GM12891 (cell line): ENCODE measurements around the gene AP4M1.

ENCODE experiments used
- DNase-seq: peaks from one replicate; pipeline ENCODE4 v3.0.0; 2011; ENCODE audit warnings: low spot score; ENCODE audit not compliant: insufficient read length
- FAIRE-seq: peaks from 2 replicates; lab custom pipeline; 2011; peaks lifted over from hg19 to GRCh38; lab: Jason Lieb, UNC
- PAX5 ChIP-seq: IDR thresholded peaks from 2 replicates; pipeline ENCODE4 v1.6.1; 2011; ENCODE audit warnings: low read length, moderate library complexity, mild to moderate bottlenecking; ENCODE audit not compliant: insufficient read depth, severe bottlenecking
- POLR2A ChIP-seq: IDR thresholded peaks from 2 replicates; pipeline ENCODE4 v1.6.1; 2011; ENCODE audit warnings: low read depth, low read length, control low read depth
- POLR2AphosphoS5 ChIP-seq: IDR thresholded peaks from 2 replicates; pipeline ENCODE4 v1.6.1; 2011; ENCODE audit warnings: low read depth, low read length, control low read depth
- POU2F2 ChIP-seq: IDR thresholded peaks from 2 replicates; pipeline ENCODE4 v1.6.1; 2011; ENCODE audit warnings: low read depth, mild to moderate bottlenecking, control low read depth, low read length, moderate library complexity
- SPI1 ChIP-seq: IDR thresholded peaks from 2 replicates; pipeline ENCODE4 v1.6.1; 2011; ENCODE audit warnings: low read depth, low read length, control low read depth
- TAF1 ChIP-seq: IDR thresholded peaks from 2 replicates; pipeline ENCODE4 v1.6.1; 2011; ENCODE audit warnings: low read depth, low read length, control low read depth

AP4M1 gene

DNA sequence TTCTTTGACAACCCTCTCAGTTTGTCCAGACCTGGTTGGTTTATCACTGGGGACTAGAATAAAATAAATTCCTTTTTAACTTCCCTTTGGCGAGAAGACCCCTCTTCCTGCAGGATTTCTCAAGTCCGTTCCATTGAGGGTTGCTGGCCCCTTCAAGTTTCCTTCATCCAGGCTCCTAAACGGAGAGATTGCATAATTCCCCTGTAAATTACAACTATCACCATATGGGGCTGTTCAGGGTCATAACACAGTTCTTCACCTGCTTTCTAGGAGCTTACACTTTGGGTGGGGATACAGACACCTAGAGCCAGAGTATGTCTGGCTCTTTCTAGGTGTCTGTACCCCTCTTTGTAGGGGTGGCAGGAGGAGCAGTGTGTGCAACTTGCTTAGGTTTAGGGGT is 15.9 kb upstream of the AP4M1 start:
- DNase-seq (no peak), FAIRE-seq (no peak)
- TF ChIP-seq SPI1 (no peak), PAX5 (no peak), POU2F2 (no peak), TAF1 (no peak), POLR2A (no peak), POLR2AphosphoS5 (no peak)

DNA sequence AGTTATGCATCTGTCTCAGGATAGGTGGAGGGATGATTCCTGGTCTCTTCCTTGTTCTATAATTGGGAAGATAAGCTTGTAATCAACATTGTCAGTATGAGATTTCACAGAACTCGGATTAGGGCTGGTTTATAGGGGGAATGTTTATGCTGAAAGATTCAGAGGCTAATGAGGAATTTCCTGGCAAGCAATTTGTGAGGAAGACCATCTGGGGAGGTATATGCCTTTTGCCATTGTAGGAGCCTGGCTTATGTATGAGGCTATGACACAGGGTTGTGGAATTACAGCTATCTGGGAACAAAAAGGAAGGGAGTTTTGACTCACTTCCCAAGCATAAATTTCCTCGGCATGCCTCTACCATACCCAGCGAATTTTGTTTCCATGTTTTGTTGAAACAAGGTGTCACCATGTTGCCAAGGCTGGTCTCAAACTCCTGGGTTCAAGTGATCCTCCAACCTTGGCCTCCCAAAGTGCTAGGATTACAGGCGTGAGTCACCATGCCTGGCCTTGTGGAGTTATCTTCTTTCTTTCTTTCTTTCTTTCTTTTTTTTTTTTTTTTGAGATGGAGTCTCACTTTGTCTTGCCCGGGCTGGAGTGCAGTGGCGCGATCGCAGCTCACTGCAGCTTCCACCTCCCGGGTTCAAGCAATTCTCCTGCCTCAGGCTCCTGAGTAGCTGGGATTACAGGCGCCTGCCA is 14.2 kb upstream of the AP4M1 start:
- DNase-seq (no peak), FAIRE-seq (no peak)
- no peak for TF ChIP-seq SPI1
- no peak for TF ChIP-seq POLR2AphosphoS5
- no peak for TF ChIP-seq POU2F2
- no peak for TF ChIP-seq POLR2A
- no peak for TF ChIP-seq PAX5
- no peak for TF ChIP-seq TAF1

DNA sequence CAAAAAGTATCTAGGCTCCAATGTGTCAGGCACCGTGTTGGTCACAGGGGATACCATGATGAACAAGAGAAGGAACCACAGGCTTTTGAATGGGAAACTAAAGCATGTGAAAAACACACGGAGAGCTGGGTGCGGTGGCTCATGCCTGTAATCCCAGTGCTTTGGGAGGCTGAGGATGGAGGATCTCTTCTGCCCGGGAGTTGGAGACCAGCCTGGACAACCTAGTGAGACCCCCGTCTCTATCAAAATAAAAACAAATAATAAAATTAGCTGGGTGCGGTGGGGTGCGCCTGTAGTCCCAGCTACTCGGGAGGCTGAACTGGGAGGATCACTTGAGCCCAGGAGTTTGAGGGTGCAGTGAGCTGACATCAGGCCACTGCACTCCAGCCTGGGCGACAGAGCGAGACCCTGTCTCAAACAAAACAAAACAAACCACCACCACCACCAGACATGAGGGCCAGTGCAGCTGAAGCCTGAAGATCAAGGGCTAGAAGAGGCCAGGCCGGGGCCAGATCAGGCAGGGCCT is 13.3 kb upstream of the AP4M1 start:
- peak; percentile 23 for FAIRE-seq

DNA sequence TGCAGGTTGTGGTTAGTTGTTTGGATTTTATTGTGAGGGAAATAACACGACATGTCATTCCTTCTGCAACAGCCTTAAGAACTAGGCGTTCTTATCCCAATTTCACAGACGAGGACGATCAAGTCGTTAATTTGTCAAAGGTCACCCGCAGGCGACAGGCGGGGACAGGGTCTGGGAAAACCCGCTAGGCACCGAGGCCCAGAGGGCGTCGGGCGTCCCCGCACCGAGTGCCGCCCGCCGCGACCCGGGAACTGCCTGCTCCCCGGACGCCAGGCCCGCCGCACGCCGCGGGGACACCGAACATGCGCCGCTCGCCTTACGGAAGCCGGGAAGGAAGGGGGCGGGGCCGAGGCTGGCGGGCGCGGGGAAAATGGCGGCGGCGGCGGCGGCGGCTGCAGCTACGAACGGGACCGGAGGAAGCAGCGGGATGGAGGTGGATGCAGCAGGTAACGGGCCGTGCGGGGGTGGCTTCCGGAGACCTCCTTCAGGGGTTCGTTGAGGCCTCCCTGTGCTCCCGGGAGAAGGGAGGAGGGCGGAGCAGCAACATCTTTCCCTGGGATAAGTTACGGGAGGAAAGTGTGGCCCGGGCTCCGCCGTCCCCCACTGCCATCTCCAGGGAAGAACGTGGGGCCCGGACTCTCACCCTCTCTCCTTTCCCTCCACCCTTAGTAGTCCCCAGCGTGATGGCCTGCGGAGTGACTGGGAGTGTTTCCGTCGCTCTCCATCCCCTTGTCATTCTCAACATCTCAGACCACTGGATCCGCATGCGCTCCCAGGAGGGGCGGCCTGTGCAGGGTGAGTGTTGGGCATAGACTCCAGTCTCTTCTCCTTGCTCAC is 12.6 kb upstream of the AP4M1 start, which contains the start of gene COPS6:
Gene COPS6 (plus strand): TSS at position 349 of the 837 bp plus-strand sequence. CDS start 22 bp downstream, at position 371.
- TF ChIP-seq SPI1 (no peak), POU2F2 (no peak), POLR2AphosphoS5 (peak; percentile 54; the same call in 1 of the 2 replicates), PAX5 (peak; percentile 1), TAF1 (peak; percentile 61), POLR2A (peak; percentile 75)
- FAIRE-seq = peak; percentile 84
- DNase-seq = peak; percentile 86

More for the DNA sequence above, 13.3 kb upstream of the AP4M1 start:
- no peak for DNase-seq
- TF ChIP-seq PAX5 (no peak), TAF1 (no peak), POU2F2 (no peak), POLR2AphosphoS5 (no peak), SPI1 (no peak), POLR2A (no peak)

DNA sequence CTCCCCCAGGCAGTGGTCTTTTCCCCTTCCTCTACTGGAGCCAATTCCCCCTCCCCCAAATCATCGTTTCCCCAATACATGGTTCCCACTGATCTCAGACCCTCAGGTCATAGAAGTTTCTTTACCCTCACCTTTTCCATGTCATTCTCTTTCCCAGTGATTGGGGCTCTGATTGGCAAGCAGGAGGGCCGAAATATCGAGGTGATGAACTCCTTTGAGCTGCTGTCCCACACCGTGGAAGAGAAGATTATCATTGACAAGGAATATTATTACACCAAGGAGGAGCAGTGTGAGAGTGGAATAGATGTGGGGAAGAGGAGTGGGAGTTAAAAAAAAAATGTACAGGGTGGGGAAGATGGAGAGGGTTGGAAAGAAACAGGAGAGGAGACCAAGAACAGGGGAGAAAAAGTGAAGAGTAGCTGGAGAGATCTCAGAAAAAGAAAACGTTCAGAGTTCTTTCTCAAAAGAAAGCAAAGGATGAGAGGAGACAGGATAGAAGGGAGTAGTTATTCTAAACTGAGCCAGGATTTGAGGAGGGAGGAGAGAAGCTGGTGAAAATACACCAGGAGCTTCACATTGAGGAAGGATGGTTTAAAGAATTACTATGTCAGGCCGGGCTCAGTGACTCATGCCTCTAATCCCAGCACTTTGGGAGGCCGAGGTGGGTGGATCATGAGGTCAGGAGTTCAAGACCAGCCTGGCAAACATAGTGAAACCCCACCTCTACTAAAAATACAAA is 11.8 kb upstream of the AP4M1 start:
- FAIRE-seq (no peak), DNase-seq (no peak)
- TF ChIP-seq SPI1 (no peak), PAX5 (no peak), POLR2AphosphoS5 (no peak), POLR2A (no peak), POU2F2 (no peak), TAF1 (no peak)

- TF ChIP-seq PAX5 (no peak), POLR2AphosphoS5 (no peak), POU2F2 (no peak), POLR2A (no peak; the same call in 1 of the 2 replicates), SPI1 (no peak), TAF1 (no peak)
- FAIRE-seq (no peak), DNase-seq (no peak)
These were observed 10.7 kb upstream of the AP4M1 start for GRCh38 chr7:100090527-100091410.

DNA sequence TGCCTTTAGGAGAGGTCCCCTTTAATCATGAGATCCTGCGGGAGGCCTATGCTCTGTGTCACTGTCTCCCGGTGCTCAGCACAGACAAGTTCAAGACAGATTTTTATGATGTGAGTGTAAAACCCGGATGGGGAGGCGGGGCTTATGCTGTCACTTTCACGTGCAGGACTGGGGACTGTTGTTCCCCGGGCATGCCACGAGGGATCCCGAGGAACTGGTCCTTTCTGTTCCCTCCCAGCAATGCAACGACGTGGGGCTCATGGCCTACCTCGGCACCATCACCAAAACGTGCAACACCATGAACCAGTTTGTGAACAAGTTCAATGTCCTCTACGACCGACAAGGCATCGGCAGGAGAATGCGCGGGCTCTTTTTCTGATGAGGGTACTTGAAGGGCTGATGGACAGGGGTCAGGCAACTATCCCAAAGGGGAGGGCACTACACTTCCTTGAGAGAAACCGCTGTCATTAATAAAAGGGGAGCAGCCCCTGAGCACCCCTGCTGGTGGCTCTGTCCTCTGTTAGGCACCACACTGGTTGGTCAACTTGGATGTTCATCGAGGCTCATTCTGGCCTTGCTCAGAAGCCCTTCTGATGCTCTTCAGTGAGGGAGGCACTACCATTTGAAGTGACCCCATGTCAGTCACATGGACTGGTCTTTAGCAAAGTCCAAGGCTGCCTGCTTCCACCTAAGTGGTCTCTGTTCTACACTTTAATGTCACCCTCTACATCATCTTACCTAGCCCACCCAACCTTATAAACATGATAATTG is 9.8 kb upstream of the AP4M1 start:
- FAIRE-seq (no peak), DNase-seq (no peak)
- TF ChIP-seq POLR2AphosphoS5 (peak; percentile 83), TAF1 (no peak), PAX5 (no peak), POLR2A (peak; percentile 65; the same call in 1 of the 2 replicates), SPI1 (no peak), POU2F2 (peak; percentile 71; the same call in 1 of the 2 replicates)

DNA sequence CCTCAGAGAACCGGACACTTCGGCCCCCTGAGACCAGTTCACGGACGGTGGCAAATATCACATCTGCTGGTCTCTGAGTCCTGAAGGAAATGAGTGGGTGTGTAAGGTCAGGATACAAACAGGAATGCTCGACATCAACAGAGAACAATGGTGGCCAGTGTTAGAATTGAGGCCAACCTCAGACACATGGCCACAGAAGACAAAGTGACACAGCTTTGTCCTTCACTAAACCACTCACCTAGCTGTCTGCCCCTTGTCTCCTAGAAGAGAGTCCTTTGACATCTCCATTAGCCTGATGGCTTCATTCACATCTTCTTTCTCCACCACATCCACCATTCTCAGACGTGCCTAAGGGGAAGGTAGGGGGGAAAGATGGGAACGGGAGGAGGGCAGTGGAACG is 8.4 kb upstream of the AP4M1 start:
- FAIRE-seq = no peak
- no peak for DNase-seq
- TF ChIP-seq POLR2AphosphoS5 (0 out of 2 replicates have a peak, but pooled peaks have one; percentile 67), PAX5 (no peak)
